VCaP (cell line): ENCODE results near the gene GCN1.

Source experiments
- H3K27ac ChIP-seq: fragments of 450-650 bp; 2 replicates; pipeline ENCODE4 v1.5.1; 2017
- CTCF ChIP-seq: fragments of 450-650 bp; conservative IDR thresholded peaks from 2 replicates; pipeline ENCODE4 v1.5.1; 2017; ENCODE audit warnings: mild to moderate bottlenecking, moderate library complexity

GCN1 gene

GRCh38 chr12:120194534-120195395, at the start of gene GCN1:
GCN1 (minus strand) TSS chr12:120194715; CDS start chr12:120194697, 18 bp downstream.
- peak within 1 kb of the TSS; percentile 97 for H3K27ac ChIP-seq
- no peak for TF ChIP-seq CTCF

DNA sequence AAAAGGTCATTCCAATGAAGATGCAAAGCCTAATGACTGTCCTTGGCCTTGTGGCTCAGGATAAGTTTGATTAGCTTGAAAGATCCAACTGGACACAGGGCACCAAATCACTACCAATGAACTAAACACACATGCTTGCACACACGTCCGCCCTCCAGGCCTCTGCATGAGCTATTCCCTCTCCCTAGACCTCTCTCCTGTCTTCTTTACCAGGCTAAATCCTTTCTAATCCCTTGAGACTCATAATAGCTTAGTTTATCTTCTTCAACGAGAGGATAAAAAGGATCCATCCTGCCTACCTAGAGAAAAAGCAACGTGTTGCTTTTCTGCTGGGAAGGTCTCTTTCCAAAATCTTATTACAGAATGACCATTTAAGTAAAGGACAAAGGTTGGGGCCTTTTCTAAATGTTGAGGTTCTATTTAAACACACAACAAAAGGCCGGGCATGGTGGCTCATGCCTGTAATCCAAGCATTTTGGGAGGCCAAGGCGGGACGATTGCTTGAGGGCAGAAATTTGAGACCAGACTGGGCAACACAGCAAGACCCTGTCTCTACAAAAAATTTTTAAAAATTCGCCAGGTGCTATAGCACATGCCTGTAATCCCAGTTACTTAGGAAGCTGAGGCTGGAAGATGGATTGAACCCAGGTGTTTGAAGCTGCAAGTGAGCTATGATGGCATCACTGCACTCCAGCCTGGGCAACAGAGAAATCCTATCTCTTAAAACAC, 48.6 kb upstream of the GCN1 start:
- no peak overlapping the region for H3K27ac ChIP-seq

DNA sequence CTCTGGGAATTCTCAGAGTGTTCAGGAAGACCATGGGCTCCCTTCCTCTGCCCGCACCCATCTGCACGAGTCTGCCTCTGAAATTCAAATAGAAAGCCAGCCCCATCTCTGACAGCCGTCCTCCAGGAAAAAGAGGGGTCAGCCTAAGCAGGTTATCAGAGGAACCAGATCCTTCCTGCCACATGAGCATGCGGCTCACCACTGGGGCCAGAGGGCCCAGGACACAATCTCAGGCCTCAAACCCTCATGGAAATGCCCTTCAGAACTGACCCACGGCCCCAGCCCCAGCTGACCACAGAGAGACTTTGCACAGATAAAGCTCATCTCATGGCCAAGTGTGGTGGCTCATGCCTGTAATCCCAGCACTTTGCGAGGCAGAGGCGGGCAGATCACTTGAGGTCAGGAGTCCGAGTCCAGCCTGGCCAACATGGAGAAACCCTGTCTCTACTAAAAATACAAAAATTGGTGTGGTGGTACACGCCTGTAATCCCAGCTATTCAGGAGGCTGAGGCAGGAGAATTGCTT, 47.8 kb upstream of the GCN1 start:
- H3K27ac ChIP-seq, result no peak overlapping the region

More for the DNA sequence above, 48.6 kb upstream of the GCN1 start:
- TF ChIP-seq CTCF, result no peak

GRCh38 chr12:120241561-120242274, 47.2 kb upstream of the GCN1 start:
- TF ChIP-seq CTCF, result no peak
- no peak overlapping the region for H3K27ac ChIP-seq

More for the DNA sequence above, 47.8 kb upstream of the GCN1 start:
- no peak for TF ChIP-seq CTCF

DNA sequence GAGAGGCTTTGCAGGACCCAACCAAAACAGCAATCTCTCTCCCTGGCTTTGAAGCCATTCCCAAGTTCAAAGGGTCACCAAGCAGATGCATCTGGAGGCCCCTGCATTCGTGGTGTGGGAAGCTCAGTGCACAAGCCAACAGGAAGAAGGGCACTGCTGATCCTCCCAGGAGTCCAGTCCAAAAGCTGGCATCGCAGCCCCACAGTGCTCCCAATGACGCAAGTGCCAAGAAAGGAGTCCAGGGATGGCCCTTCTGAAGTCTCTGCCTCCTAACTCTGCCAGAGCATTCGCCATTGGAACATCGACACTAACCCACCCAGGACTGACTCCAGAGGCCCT, 45.9 kb upstream of the GCN1 start:
- no peak for TF ChIP-seq CTCF
- no peak overlapping the region for H3K27ac ChIP-seq

DNA sequence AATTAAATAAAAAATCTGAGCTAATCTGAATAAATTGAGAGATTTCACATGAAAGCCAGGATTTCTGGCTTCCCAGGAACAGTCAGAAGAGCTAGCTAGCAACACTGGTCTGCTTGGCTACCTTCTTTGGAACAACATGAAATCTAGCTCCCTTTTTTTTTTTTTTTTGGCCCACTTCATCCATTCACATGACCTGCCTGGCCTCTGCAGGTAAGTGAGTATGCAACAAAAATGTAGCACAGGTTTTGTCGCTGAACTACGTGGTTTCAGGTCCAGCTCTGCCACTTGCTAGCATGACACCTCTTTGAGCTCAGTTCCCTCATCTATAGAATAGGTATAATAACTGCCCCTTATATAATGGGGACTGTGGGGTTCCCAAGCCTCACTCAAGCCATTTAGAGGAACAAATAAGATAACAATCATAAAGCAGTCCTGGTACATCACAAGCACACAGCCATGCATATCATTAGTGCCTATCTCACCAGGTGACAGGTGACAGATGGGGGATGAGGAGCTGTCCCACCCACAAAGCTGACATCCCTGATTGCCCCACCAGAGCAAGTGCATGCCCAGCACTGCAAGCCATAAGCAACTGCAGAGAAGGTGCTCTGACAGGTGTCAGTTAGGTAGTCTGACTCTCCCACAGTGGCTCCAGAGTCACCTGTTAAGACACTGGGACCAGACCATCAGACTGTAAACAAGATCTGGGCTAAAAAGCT, 45.4 kb upstream of the GCN1 start:
- TF ChIP-seq CTCF, result no peak
- H3K27ac ChIP-seq, result no peak overlapping the region
